Type B pancreatic cell (in vitro differentiated cells): ENCODE results near the gene ETV6. TPM values are rescaled to one million over a fixed set of nuclear protein-coding genes. Genes with fewer than 3 reads are reported as not detected.

ENCODE experiments used
- DNase-seq: peaks from one replicate; pipeline ENCODE4 v3.0.0; 2021; ENCODE audit warnings: mixed read lengths; ENCODE audit not compliant: unreplicated experiment; ENCODE audit errors: extremely low spot score
- H3K27ac Mint-ChIP-seq: 2 replicates; pipeline ENCODE4 v1.8.0; 2021; ENCODE audit warnings: mild to moderate bottlenecking, mixed read lengths
- H3K27me3 Mint-ChIP-seq: 2 replicates; pipeline ENCODE4 v1.8.0; 2021; ENCODE audit warnings: mixed read lengths
- H3K36me3 Mint-ChIP-seq: 2 replicates; pipeline ENCODE4 v1.8.0; 2021; ENCODE audit warnings: mixed read lengths
- H3K4me1 Mint-ChIP-seq: one replicate; pipeline ENCODE4 v1.8.0; 2021; ENCODE audit warnings: mixed read lengths; ENCODE audit not compliant: unreplicated experiment
- H3K4me3 Mint-ChIP-seq: 2 replicates; pipeline ENCODE4 v1.8.0; 2021; ENCODE audit warnings: mild to moderate bottlenecking, mixed read lengths
- H3K9me3 Mint-ChIP-seq: 2 replicates; pipeline ENCODE4 v1.8.0; 2021; ENCODE audit warnings: mixed read lengths
- total RNA-seq: library from RNA; stranded (reverse); gene quantifications from 2 replicates; pipeline ENCODE4 v1.2.1, GENCODE V29; 2021; ENCODE audit warnings: low replicate concordance
- TF ChIP-seq, protein P1 (sequence below): fragments of 200-600 bp; sonication (generic); conservative IDR thresholded peaks from 2 replicates; pipeline ENCODE4 v1.5.0; 2021; ENCODE audit warnings: antibody characterized with exemption, mild to moderate bottlenecking

The ETV6 gene
- total RNA-seq, 1 donor from 2014 or later, result 26.5 TPM

DNA sequence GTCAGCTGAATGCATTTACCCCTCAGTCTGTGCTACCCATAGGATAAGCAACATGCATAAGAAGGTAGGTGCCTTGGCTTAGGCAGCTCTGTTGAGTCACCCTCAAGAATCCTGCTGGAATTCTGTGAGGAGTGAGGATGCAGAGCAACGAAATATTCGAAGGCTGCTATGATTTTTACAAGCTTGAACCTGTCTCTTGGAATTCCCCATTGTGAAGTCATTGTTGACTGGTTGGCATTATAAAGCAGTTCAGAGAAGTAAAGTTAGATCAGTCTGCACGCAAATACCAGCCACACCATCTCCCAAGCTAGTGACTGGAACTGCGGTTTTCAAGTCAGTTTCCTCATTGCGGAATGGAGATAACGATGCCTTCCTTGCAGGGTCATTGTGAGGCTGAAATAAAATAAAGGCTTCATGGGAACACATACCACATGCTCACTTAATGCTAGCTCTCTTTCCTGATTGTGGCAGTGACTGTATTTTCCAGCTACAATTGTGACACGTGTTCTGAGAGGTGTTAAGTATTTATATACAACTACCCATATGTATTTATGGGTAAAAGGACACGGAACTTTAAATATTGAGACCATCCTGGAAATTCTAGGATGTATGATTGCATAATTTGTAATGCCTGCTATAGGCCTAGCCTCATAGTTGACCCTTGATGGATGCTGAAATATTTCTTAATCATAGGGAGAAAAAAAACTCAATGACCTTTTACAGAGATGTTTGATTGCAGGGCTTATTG, 96.7 kb downstream of the ETV6 start:
- H3K36me3 Mint-ChIP-seq, result peaks cover 8% of the 10 kb centered on the region
- peaks cover 17% of the 10 kb centered on the region for H3K4me1 Mint-ChIP-seq
- H3K27me3 Mint-ChIP-seq, result no peaks in the 10 kb centered on the region
- no peak for DNase-seq
- no peaks in the 10 kb centered on the region for H3K9me3 Mint-ChIP-seq
- H3K4me3 Mint-ChIP-seq, result no peak overlapping the region
- TF ChIP-seq, protein P1, sequence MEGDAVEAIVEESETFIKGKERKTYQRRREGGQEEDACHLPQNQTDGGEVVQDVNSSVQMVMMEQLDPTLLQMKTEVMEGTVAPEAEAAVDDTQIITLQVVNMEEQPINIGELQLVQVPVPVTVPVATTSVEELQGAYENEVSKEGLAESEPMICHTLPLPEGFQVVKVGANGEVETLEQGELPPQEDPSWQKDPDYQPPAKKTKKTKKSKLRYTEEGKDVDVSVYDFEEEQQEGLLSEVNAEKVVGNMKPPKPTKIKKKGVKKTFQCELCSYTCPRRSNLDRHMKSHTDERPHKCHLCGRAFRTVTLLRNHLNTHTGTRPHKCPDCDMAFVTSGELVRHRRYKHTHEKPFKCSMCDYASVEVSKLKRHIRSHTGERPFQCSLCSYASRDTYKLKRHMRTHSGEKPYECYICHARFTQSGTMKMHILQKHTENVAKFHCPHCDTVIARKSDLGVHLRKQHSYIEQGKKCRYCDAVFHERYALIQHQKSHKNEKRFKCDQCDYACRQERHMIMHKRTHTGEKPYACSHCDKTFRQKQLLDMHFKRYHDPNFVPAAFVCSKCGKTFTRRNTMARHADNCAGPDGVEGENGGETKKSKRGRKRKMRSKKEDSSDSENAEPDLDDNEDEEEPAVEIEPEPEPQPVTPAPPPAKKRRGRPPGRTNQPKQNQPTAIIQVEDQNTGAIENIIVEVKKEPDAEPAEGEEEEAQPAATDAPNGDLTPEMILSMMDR, result no peak
- no peak overlapping the region for H3K27ac Mint-ChIP-seq

DNA sequence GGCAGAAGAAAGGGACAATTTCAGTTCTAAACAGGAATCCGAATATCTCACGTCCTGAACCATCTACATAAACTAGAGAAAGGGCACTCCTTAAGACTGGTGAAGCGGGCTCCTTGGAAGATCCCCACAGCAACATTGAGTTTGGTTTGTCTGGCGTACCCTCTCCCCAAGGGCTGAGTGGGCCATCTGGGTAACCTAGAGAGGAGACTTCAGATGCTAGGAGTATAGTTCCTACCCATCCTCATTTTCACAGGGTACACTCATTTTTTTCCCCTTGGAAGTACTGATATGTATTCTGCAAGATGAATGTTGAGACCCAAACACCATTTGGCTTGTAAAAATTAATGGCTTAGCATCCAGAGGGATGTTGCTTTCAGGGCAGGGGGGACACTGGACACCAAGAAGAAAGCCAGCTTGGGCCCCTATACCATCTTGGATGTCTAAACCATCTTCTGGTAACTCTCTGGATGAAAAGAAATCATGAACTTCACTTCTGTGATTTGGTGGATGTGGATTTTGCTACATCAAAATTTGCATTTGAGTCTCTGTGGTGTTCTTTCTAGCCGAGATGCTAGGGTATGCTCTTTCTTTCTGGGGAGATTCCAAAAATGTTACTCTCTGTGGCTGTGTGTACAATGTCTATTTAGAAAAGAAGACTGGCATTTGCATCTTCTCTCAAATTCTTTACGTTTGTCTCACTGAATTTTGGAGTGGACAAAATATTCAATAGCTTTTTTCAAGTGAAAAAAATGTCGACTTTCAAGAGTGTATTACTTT, 97.7 kb downstream of the ETV6 start:
- no peak overlapping the region for H3K4me3 Mint-ChIP-seq
- peaks cover 5% of the 10 kb centered on the region for H3K36me3 Mint-ChIP-seq
- peaks cover 12% of the 10 kb centered on the region for H3K4me1 Mint-ChIP-seq
- H3K27me3 Mint-ChIP-seq, result no peaks in the 10 kb centered on the region
- no peak for DNase-seq
- H3K27ac Mint-ChIP-seq, result no peak overlapping the region
- H3K9me3 Mint-ChIP-seq, result no peaks in the 10 kb centered on the region
- TF ChIP-seq, protein P1, result no peak

DNA sequence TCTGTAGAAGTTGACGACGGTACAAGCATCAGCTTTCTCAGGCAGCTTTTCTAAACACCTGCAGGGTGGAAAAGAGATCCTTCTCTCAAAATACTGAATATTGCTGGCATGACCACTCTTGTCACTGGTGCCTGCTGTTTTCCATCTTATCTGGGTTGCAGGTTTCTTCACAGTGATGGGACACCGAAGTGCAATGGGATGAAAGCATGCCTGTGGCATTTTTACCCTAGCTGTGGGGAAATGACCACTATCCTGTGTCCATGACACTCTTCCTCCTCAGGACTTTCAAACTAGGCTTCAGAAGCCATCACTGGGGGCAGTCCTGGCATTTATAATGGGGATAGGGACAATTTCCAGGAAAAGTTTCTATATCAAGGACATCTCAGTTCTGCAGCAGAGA, 98.5 kb downstream of the ETV6 start:
- no peaks in the 10 kb centered on the region for H3K9me3 Mint-ChIP-seq
- H3K4me1 Mint-ChIP-seq, result peaks cover 15% of the 10 kb centered on the region
- H3K27me3 Mint-ChIP-seq, result no peaks in the 10 kb centered on the region

DNA sequence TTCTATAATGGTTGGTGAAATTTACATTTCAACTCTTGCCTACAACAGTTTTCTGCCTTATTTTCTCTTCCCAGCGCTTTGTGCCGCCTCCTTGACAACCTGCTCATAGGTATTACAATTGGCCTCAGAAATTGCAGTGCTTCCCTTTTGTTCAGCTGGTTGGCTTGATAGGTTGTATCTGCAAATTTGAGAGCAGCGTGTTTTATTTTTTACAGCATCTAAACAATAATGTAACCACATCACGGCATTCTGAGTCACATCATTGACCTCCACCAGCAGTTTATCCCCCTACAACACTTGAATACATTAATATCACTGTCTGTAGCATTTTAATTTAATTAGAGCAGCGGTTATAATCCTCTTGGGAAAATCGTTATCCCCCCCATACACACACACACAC, 99.4 kb downstream of the ETV6 start:
- no peak for DNase-seq
- Mint-ChIP-seq H3K27ac (no peak overlapping the region), H3K4me1 (peaks cover 8% of the 10 kb centered on the region), H3K36me3 (peaks cover 16% of the 10 kb centered on the region), H3K27me3 (no peaks in the 10 kb centered on the region), H3K4me3 (no peak overlapping the region), H3K9me3 (no peaks in the 10 kb centered on the region)
- TF ChIP-seq, protein P1, result no peak

More for the DNA sequence above, 98.5 kb downstream of the ETV6 start:
- DNase-seq, result no peak
- Mint-ChIP-seq H3K27ac (no peak overlapping the region), H3K4me3 (no peak overlapping the region), H3K36me3 (peaks cover 9% of the 10 kb centered on the region)
- TF ChIP-seq, protein P1, result no peak

DNA sequence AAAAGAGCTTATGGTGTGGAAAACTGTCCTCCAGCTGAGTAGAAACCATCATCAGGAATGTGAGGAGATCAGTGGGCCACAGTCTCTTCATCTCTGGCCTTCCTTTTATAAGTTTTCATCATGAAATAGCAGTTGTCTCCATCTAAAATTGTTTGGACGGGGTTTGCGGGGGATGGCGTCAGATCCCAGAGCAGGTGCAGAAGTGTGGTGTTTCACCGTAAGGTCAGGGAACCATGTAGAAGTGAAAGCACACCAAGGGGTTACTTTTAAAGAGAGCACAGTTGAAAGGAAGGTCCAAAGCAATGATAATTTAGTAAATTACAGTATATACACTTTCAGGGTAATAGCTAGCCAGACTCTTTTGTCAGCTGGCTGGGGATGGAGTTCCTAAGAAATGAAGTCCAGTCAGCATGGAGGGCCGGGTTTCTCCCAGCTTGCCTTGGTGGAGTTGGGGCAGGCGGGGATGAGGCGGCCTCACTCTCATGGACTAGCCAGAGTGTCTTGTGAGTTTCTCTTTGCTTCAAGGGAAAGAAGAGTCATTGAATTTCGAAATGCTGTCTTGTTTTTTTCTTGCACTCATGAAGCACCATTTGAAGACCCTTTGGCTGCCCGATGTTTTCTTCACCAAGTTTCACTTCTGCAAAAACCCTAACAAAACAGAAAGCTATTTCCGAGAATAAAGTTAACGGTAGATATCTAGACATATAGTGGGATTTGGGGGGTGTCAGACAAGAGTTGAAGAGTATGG, 100.6 kb downstream of the ETV6 start:
- TF ChIP-seq, protein P1, result no peak
- Mint-ChIP-seq H3K4me3 (no peak overlapping the region), H3K9me3 (no peaks in the 10 kb centered on the region), H3K36me3 (peaks cover 19% of the 10 kb centered on the region), H3K27ac (no peak overlapping the region), H3K4me1 (peaks cover 5% of the 10 kb centered on the region), H3K27me3 (no peaks in the 10 kb centered on the region)
- DNase-seq, result no peak
